CD4-positive, CD25-positive, alpha-beta regulatory T cell (primary cell): ENCODE measurements around the gene S100PBP. TPM values are rescaled to one million over a fixed set of nuclear protein-coding genes. Genes with fewer than 3 reads are reported as not detected.

ENCODE experiments used
- ATAC-seq, 2 donors: fragments of 150-1000 bp; cut with Tn5 transposase; one replicate each; pipeline ENCODE4 v1.10.0; 2021; ENCODE audit warnings: low read depth in 2 of 2, moderate number of reproducible peaks in 2 of 2, moderate library complexity in 1 of 2
- DNase-seq, 3 donors: peaks; one replicate each; pipeline versions ENCODE4 v3.0.0 to v3.0.0-alpha.2; 2012 to 2022; ENCODE audit warnings: mixed read lengths in 1 of 3
- H3K27ac ChIP-seq: one replicate; pipeline ENCODE4 v1.7.0; 2013; ENCODE audit warnings: mild to moderate bottlenecking, low read length; ENCODE audit not compliant: insufficient read depth, poor library complexity, severe bottlenecking
- H3K27me3 ChIP-seq: one replicate; pipeline ENCODE4 v1.7.0; 2013; ENCODE audit warnings: low read length; ENCODE audit not compliant: control insufficient read depth, insufficient read depth
- H3K36me3 ChIP-seq: one replicate; pipeline ENCODE4 v1.7.0; 2013; ENCODE audit warnings: mild to moderate bottlenecking, low read length, moderate library complexity; ENCODE audit not compliant: control insufficient read depth, insufficient read depth
- H3K4me1 ChIP-seq: 2 replicates; pipeline ENCODE4 v1.7.0; 2013; ENCODE audit warnings: mild to moderate bottlenecking, low read length; ENCODE audit not compliant: insufficient read depth, control insufficient read depth, poor library complexity, severe bottlenecking
- H3K4me3 ChIP-seq: one replicate; pipeline ENCODE4 v1.7.0; 2013; ENCODE audit warnings: low read depth, mild to moderate bottlenecking, low read length, moderate library complexity
- H3K9me3 ChIP-seq, 2 experiments: 1 replicate in 1 of 2; 2 replicates in 1 of 2; pipeline ENCODE4 v1.7.0; 2013; ENCODE audit warnings: low read length in 2 of 2, mild to moderate bottlenecking in 1 of 2, moderate library complexity in 1 of 2; ENCODE audit not compliant: control insufficient read depth in 2 of 2
- H3K27ac Mint-ChIP-seq, 3 donors: one replicate each; pipeline ENCODE4 v1.8.0; 2020 to 2022; ENCODE audit warnings: mild to moderate bottlenecking in 3 of 3, mixed read lengths in 3 of 3, moderate library complexity in 2 of 3
- H3K27me3 Mint-ChIP-seq: one replicate; pipeline ENCODE4 v1.8.0; 2022; ENCODE audit warnings: mild to moderate bottlenecking, mixed read lengths
- H3K36me3 Mint-ChIP-seq: one replicate; pipeline ENCODE4 v1.8.0; 2020; ENCODE audit warnings: mixed read lengths
- H3K4me1 Mint-ChIP-seq, 4 donors: one replicate each; pipeline ENCODE4 v1.8.0; 2020 to 2022; ENCODE audit warnings: mixed read lengths in 4 of 4, mild to moderate bottlenecking in 1 of 4
- H3K4me3 Mint-ChIP-seq, 4 donors: one replicate each; pipeline ENCODE4 v1.8.0; 2020 to 2022; ENCODE audit warnings: mild to moderate bottlenecking in 4 of 4, mixed read lengths in 4 of 4, moderate library complexity in 3 of 4
- H3K9me3 Mint-ChIP-seq, 7 donors: one replicate each; pipeline ENCODE4 v1.8.0; 2020 to 2022; ENCODE audit warnings: mixed read lengths in 7 of 7, mild to moderate bottlenecking in 3 of 7, moderate library complexity in 2 of 7
- polyA plus RNA-seq, 4 donors: library from polyadenylated mRNA; unstranded; fragments of 300-500 nt; fragmentation: Illumina TruSeq; gene quantifications; one replicate each; pipeline ENCODE4 v1.2.3, GENCODE V29; 2021
- total RNA-seq: library from RNA; stranded (reverse); gene quantifications from one replicate; pipeline ENCODE4 v1.2.3, GENCODE V29; 2022

S100PBP gene
- total and polyA plus RNA-seq, 5 donors from 2014 or later: 11.5 to 55.1 (median 12.3) TPM

- H3K9me3 ChIP-seq: no peaks in the 10 kb centered on the region
- DNase-seq (no peak), ATAC-seq (no peak)
- H3K4me1 ChIP-seq: no peaks in the 10 kb centered on the region
- H3K4me3 ChIP-seq: no peak overlapping the region
- H3K27me3 Mint-ChIP-seq: peaks cover 6% of the 10 kb centered on the region
- H3K27ac Mint-ChIP-seq: no peak overlapping the region
- peaks cover 0 to 3% (median 0%) of the 10 kb centered on the region in 4 donors for H3K4me1 Mint-ChIP-seq
- H3K4me3 Mint-ChIP-seq: no peak overlapping the region
- no peak overlapping the region for H3K27ac ChIP-seq
- H3K9me3 Mint-ChIP-seq: no peaks in the 10 kb centered on the region
- peaks cover 41% of the 10 kb centered on the region for H3K36me3 Mint-ChIP-seq
- H3K36me3 ChIP-seq: peaks cover 12% of the 10 kb centered on the region
- no peaks in the 10 kb centered on the region for H3K27me3 ChIP-seq
These were observed 46.4 kb downstream of the S100PBP start for GRCh38 chr1:32863881-32864245.

- H3K36me3 Mint-ChIP-seq: peaks cover 46% of the 10 kb centered on the region
These were observed 47.0 kb downstream of the S100PBP start for GRCh38 chr1:32864375-32865019.

GRCh38 chr1:32865639-32866405 lies 48.4 kb downstream of the S100PBP start:
- Mint-ChIP-seq H3K27ac (peak overlapping the region in 1 of 3 donors; percentile 2), H3K4me1 (peaks cover 0 to 10% (median 2%) of the 10 kb centered on the region in 4 donors), H3K36me3 (peaks cover 43% of the 10 kb centered on the region), H3K9me3 (peaks cover 0 to 2% (median 0%) of the 10 kb centered on the region in 7 donors), H3K27me3 (peaks cover 15% of the 10 kb centered on the region), H3K4me3 (no peak overlapping the region)
- Histone ChIP-seq H3K4me3 (no peak overlapping the region), H3K36me3 (peaks cover 12% of the 10 kb centered on the region), H3K27ac (no peak overlapping the region), H3K27me3 (peaks cover 2% of the 10 kb centered on the region), H3K4me1 (peaks cover 3% of the 10 kb centered on the region), H3K9me3 (no peaks in the 10 kb centered on the region)
- DNase-seq: no peak
- ATAC-seq: no peak

More at GRCh38 chr1:32864375-32865019, 47.0 kb downstream of the S100PBP start:
- Mint-ChIP-seq H3K9me3 (no peaks in the 10 kb centered on the region), H3K4me3 (no peak overlapping the region), H3K27ac (no peak overlapping the region), H3K27me3 (peaks cover 9% of the 10 kb centered on the region), H3K4me1 (peaks cover 0 to 3% (median 2%) of the 10 kb centered on the region in 4 donors)
- Histone ChIP-seq H3K27ac (no peak overlapping the region), H3K9me3 (no peaks in the 10 kb centered on the region), H3K4me1 (no peaks in the 10 kb centered on the region), H3K4me3 (no peak overlapping the region), H3K27me3 (no peaks in the 10 kb centered on the region), H3K36me3 (peaks cover 12% of the 10 kb centered on the region)
- no peak for DNase-seq
- no peak for ATAC-seq

- Histone ChIP-seq H3K4me1 (peaks cover 8% of the 10 kb centered on the region), H3K4me3 (no peak overlapping the region), H3K36me3 (peaks cover 6% of the 10 kb centered on the region), H3K9me3 (no peaks in the 10 kb centered on the region), H3K27me3 (peaks cover 8% of the 10 kb centered on the region), H3K27ac (no peak overlapping the region)
- peaks cover 0 to 2% (median 0%) of the 10 kb centered on the region in 7 donors for H3K9me3 Mint-ChIP-seq
- H3K4me1 Mint-ChIP-seq: peaks cover 0 to 21% (median 3%) of the 10 kb centered on the region in 4 donors
- peaks cover 36% of the 10 kb centered on the region for H3K36me3 Mint-ChIP-seq
- peaks cover 27% of the 10 kb centered on the region for H3K27me3 Mint-ChIP-seq
- H3K27ac Mint-ChIP-seq: peak overlapping the region in 1 of 3 donors; percentile 76
- DNase-seq (no peak), ATAC-seq (no peak)
- peak overlapping the region in 1 of 4 donors; percentile 56 for H3K4me3 Mint-ChIP-seq
These were observed 49.7 kb downstream of the S100PBP start for GRCh38 chr1:32867151-32867550.

- Histone ChIP-seq H3K27ac (no peak overlapping the region), H3K36me3 (peaks cover 3% of the 10 kb centered on the region), H3K9me3 (no peaks in the 10 kb centered on the region), H3K4me3 (no peak overlapping the region), H3K27me3 (peaks cover 8% of the 10 kb centered on the region), H3K4me1 (peaks cover 12% of the 10 kb centered on the region)
- DNase-seq (no peak), ATAC-seq (no peak)
- Mint-ChIP-seq H3K9me3 (peaks cover 0 to 2% (median 0%) of the 10 kb centered on the region in 7 donors), H3K27me3 (peaks cover 31% of the 10 kb centered on the region), H3K4me1 (peaks cover 0 to 23% (median 3%) of the 10 kb centered on the region in 4 donors), H3K27ac (no peak overlapping the region), H3K36me3 (peaks cover 32% of the 10 kb centered on the region), H3K4me3 (no peak overlapping the region)
These were observed 50.2 kb downstream of the S100PBP start for GRCh38 chr1:32867671-32868070.

- Histone ChIP-seq H3K27ac (no peak overlapping the region), H3K4me3 (no peak overlapping the region), H3K27me3 (peaks cover 8% of the 10 kb centered on the region), H3K4me1 (peaks cover 14% of the 10 kb centered on the region), H3K9me3 (no peaks in the 10 kb centered on the region), H3K36me3 (peaks cover 3% of the 10 kb centered on the region)
- peaks cover 34% of the 10 kb centered on the region for H3K27me3 Mint-ChIP-seq
- peaks cover 0 to 2% (median 0%) of the 10 kb centered on the region in 7 donors for H3K9me3 Mint-ChIP-seq
- no peak for ATAC-seq
- no peak overlapping the region for H3K27ac Mint-ChIP-seq
- H3K4me1 Mint-ChIP-seq: peaks cover 0 to 25% (median 3%) of the 10 kb centered on the region in 4 donors
- no peak for DNase-seq
- H3K4me3 Mint-ChIP-seq: no peak overlapping the region
- peaks cover 29% of the 10 kb centered on the region for H3K36me3 Mint-ChIP-seq
These were observed 50.6 kb downstream of the S100PBP start for GRCh38 chr1:32868085-32868484.

GRCh38 chr1:32868806-32869455 lies 51.5 kb downstream of the S100PBP start:
- ATAC-seq: no peak
- no peak overlapping the region for H3K4me3 ChIP-seq
- H3K4me1 ChIP-seq: peaks cover 14% of the 10 kb centered on the region
- Mint-ChIP-seq H3K27me3 (peaks cover 34% of the 10 kb centered on the region), H3K4me3 (peak overlapping the region in 1 of 4 donors; percentile 80), H3K9me3 (peaks cover 0 to 2% (median 0%) of the 10 kb centered on the region in 7 donors), H3K4me1 (peaks cover 0 to 25% (median 3%) of the 10 kb centered on the region in 4 donors), H3K36me3 (peaks cover 29% of the 10 kb centered on the region), H3K27ac (no peak overlapping the region)
- peaks cover 8% of the 10 kb centered on the region for H3K27me3 ChIP-seq
- DNase-seq: no peak
- no peaks in the 10 kb centered on the region for H3K9me3 ChIP-seq
- no peaks in the 10 kb centered on the region for H3K36me3 ChIP-seq
- H3K27ac ChIP-seq: no peak overlapping the region
